ENCODE measurements around the gene WNT7B.

- TF ChIP-seq PKNOX1 (IDR thresholded peaks at IDR 0.05), result no peak
- no peak for TF ChIP-seq ELF4 (IDR thresholded peaks at IDR 0.05)
- no peak for TF ChIP-seq FOXA1 (IDR thresholded peaks at IDR 0.05)
- no peak for TF ChIP-seq CTBP1 (IDR thresholded peaks at IDR 0.05; ENCODE audit: borderline replicate concordance)
- TF ChIP-seq HDGF (IDR thresholded peaks at IDR 0.05; ENCODE audit: borderline replicate concordance), result no peak
- no peak for TF ChIP-seq FOXM1 (IDR thresholded peaks at IDR 0.05; ENCODE audit: borderline replicate concordance)
- TF ChIP-seq SP1 (IDR thresholded peaks at IDR 0.05), result no peak
- TF ChIP-seq ARNT (IDR thresholded peaks at IDR 0.05), result no peak
Measured at GRCh38 chr22:45987136-45987861, 10.3 kb upstream of the WNT7B start.

All from HEK293T (cell line).